GM23338 (cell line): ENCODE data around the gene APBA1. TPM values are rescaled to one million over a fixed set of nuclear protein-coding genes. Genes with fewer than 3 reads are reported as not detected.

ENCODE experiments used
- ATAC-seq: fragments of 200-7000 bp; cut with Tn5 transposase; 3 replicates; pipeline ENCODE4 v1.9.1; 2020
- DNase-seq: peaks from one replicate; pipeline ENCODE4 v3.0.0-alpha.2; 2015; ENCODE audit warnings: low spot score
- H2AFZ ChIP-seq: fragments of 200-600 bp; sonication (generic); 2 replicates; pipeline ENCODE4 v1.8.0; 2016; ENCODE audit warnings: antibody characterized with exemption, mild to moderate bottlenecking, moderate library complexity
- H3F3A ChIP-seq: fragments of 200-600 bp; sonication (generic); replicated peaks from 2 replicates; pipeline ENCODE4 v1.8.0; 2017; ENCODE audit warnings: antibody characterized with exemption, mixed run types, low read depth
- H3K27ac ChIP-seq: fragments of 200-600 bp; sonication (generic); 2 replicates; pipeline ENCODE4 v1.6.1; 2016; ENCODE audit warnings: low read depth
- H3K27me3 ChIP-seq: fragments of 200-600 bp; sonication (generic); 2 replicates; pipeline ENCODE4 v1.8.0; 2016; ENCODE audit warnings: mild to moderate bottlenecking, mixed run types, moderate library complexity; ENCODE audit not compliant: insufficient read depth
- H3K36me3 ChIP-seq: fragments of 200-600 bp; sonication (generic); 2 replicates; pipeline ENCODE4 v1.8.0; 2016; ENCODE audit warnings: mild to moderate bottlenecking; ENCODE audit not compliant: insufficient read depth
- H3K4me1 ChIP-seq: fragments of 200-600 bp; sonication (generic); 2 replicates; pipeline ENCODE4 v1.8.0; 2016; ENCODE audit warnings: mild to moderate bottlenecking, moderate library complexity; ENCODE audit not compliant: insufficient read depth
- H3K4me2 ChIP-seq: fragments of 200-600 bp; sonication (generic); 2 replicates; pipeline ENCODE4 v1.7.1; 2017; ENCODE audit warnings: mixed run types
- H3K4me3 ChIP-seq: fragments of 200-600 bp; sonication (generic); 2 replicates; pipeline ENCODE4 v1.6.1; 2016; ENCODE audit warnings: mixed run types
- H3K79me2 ChIP-seq: fragments of 200-600 bp; sonication (generic); replicated peaks from 2 replicates; pipeline ENCODE4 v1.8.0; 2017; ENCODE audit warnings: mild to moderate bottlenecking; ENCODE audit not compliant: insufficient read depth
- H3K9me2 ChIP-seq: fragments of 200-600 bp; sonication (generic); 2 replicates; pipeline ENCODE4 v1.8.0; 2017; ENCODE audit not compliant: insufficient read depth
- H4K20me1 ChIP-seq: fragments of 200-600 bp; sonication (generic); replicated peaks from 2 replicates; pipeline ENCODE4 v1.8.0; 2017; ENCODE audit warnings: mild to moderate bottlenecking; ENCODE audit not compliant: insufficient read depth
- H3K27ac Mint-ChIP-seq: 2 replicates; pipeline ENCODE4 v1.8.0; 2020; ENCODE audit warnings: inconsistent platforms, mild to moderate bottlenecking, moderate library complexity, mixed read lengths
- H3K27me3 Mint-ChIP-seq: 3 replicates; pipeline ENCODE4 v1.8.0; 2022; ENCODE audit warnings: low read depth, mild to moderate bottlenecking, moderate library complexity, mixed read lengths, inconsistent platforms; ENCODE audit not compliant: insufficient read depth, poor library complexity
- H3K36me3 Mint-ChIP-seq: 3 replicates; pipeline ENCODE4 v1.8.0; 2021; ENCODE audit warnings: low read depth, mild to moderate bottlenecking, inconsistent platforms, moderate library complexity, mixed read lengths
- H3K4me1 Mint-ChIP-seq: 3 replicates; pipeline ENCODE4 v1.8.0; 2020; ENCODE audit warnings: mild to moderate bottlenecking, inconsistent platforms, mixed read lengths
- H3K4me3 Mint-ChIP-seq: 3 replicates; pipeline ENCODE4 v1.8.0; 2021; ENCODE audit warnings: moderate library complexity, mild to moderate bottlenecking, inconsistent platforms, mixed read lengths
- H3K9me3 Mint-ChIP-seq: 3 replicates; pipeline ENCODE4 v1.8.0; 2020; ENCODE audit warnings: moderate library complexity, mild to moderate bottlenecking, inconsistent platforms, mixed read lengths
- CREB1 ChIP-seq: fragments of 250-450 bp; sonication (Bioruptor Pico); IDR thresholded peaks from 2 replicates; pipeline ENCODE4 v1.5.0; 2020; ENCODE audit warnings: low read depth, mild to moderate bottlenecking, moderate library complexity
- CTCF ChIP-seq, 2 experiments: fragments of 200-600 bp in 1 of 2; sonication (generic) in 1 of 2; conservative IDR thresholded peaks; 2 replicates each; pipeline versions ENCODE4 v1.5.1 to v1.6.1; 2016 to 2017; ENCODE audit warnings: antibody characterized with exemption in 2 of 2, low read depth in 2 of 2, mild to moderate bottlenecking in 2 of 2, moderate library complexity in 1 of 2
- ETS1 ChIP-seq: IDR thresholded peaks from 2 replicates; pipeline ENCODE4 v1.6.1; 2016; ENCODE audit warnings: antibody characterized with exemption
- EZH2phosphoT487 ChIP-seq: fragments of 200-600 bp; sonication (generic); IDR thresholded peaks from one replicate; pipeline ENCODE4 v1.8.1; 2018; ENCODE audit warnings: antibody characterized with exemption; ENCODE audit not compliant: unreplicated experiment
- NANOG ChIP-seq: IDR thresholded peaks from 2 replicates; pipeline ENCODE4 v1.6.1; 2016; ENCODE audit warnings: antibody characterized with exemption, borderline replicate concordance
- POLR2AphosphoS5 ChIP-seq: IDR thresholded peaks from 2 replicates; pipeline ENCODE4 v1.6.1; 2016; ENCODE audit warnings: antibody characterized with exemption, low read depth
- REST ChIP-seq: IDR thresholded peaks from one replicate; pipeline ENCODE4 v1.6.1; 2018; ENCODE audit warnings: antibody characterized with exemption; ENCODE audit not compliant: unreplicated experiment
- STAT1 ChIP-seq: IDR thresholded peaks from one replicate; pipeline ENCODE4 v1.6.1; 2016; ENCODE audit warnings: antibody characterized with exemption; ENCODE audit not compliant: unreplicated experiment
- polyA plus RNA-seq: library from polyadenylated mRNA; unstranded; fragments of >200 nt; fragmentation: Nextera tagmentation; extraction: Ambion mirVana; gene quantifications from 2 replicates; pipeline ENCODE4 v1.2.1, GENCODE V29; 2016
- total RNA-seq: library from RNA; depleted of rRNA; stranded (reverse); fragments of >200 nt; shearing (Covaris generic); gene quantifications from 2 replicates; pipeline ENCODE4 v1.2.3, GENCODE V29; 2014

Gene APBA1
- total and polyA plus RNA-seq, 2 experiments from 2014 or later = 0.26 to 1.0 TPM

- Histone ChIP-seq H3K79me2 (no peaks in the 10 kb centered on the region), H3K36me3 (no peaks in the 10 kb centered on the region), H3K27me3 (no peaks in the 10 kb centered on the region), H3K4me3 (no peak overlapping the region), H3K4me2 (no peak overlapping the region), H4K20me1 (no peaks in the 10 kb centered on the region), H3F3A (no peaks in the 10 kb centered on the region), H2AFZ (peak overlapping the region; percentile 43; the same call in 1 of the 2 replicates), H3K27ac (no peak overlapping the region), H3K4me1 (peaks cover 4% of the 10 kb centered on the region; the same call in 1 of the 2 replicates), H3K9me2 (no peaks in the 10 kb centered on the region)
- H3K27ac Mint-ChIP-seq = no peak overlapping the region
- H3K36me3 Mint-ChIP-seq = no peaks in the 10 kb centered on the region
- H3K9me3 Mint-ChIP-seq = no peaks in the 10 kb centered on the region
- H3K4me3 Mint-ChIP-seq = no peak overlapping the region
- ATAC-seq (no peak), DNase-seq (no peak)
- peaks cover 25% of the 10 kb centered on the region; the same call in 2 of the 3 replicates for H3K4me1 Mint-ChIP-seq
- TF ChIP-seq ETS1 (no peak), NANOG (no peak), POLR2AphosphoS5 (no peak), CREB1 (no peak), STAT1 (no peak), REST (no peak)
- no peaks in the 10 kb centered on the region for H3K27me3 Mint-ChIP-seq
These were observed 175.2 kb downstream of the APBA1 start for GRCh38 chr9:69496846-69497450.

GRCh38 chr9:69495296-69495695 lies 176.9 kb downstream of the APBA1 start:
- Histone ChIP-seq H3K79me2 (no peaks in the 10 kb centered on the region), H3K9me2 (no peaks in the 10 kb centered on the region), H4K20me1 (no peaks in the 10 kb centered on the region), H2AFZ (no peak overlapping the region), H3K27me3 (no peaks in the 10 kb centered on the region), H3K4me1 (peaks cover 4% of the 10 kb centered on the region; the same call in 1 of the 2 replicates), H3K36me3 (no peaks in the 10 kb centered on the region), H3F3A (no peaks in the 10 kb centered on the region), H3K4me2 (no peak overlapping the region), H3K4me3 (no peak overlapping the region), H3K27ac (no peak overlapping the region)
- H3K27me3 Mint-ChIP-seq = no peaks in the 10 kb centered on the region
- no peaks in the 10 kb centered on the region for H3K36me3 Mint-ChIP-seq
- H3K4me1 Mint-ChIP-seq = peaks cover 23% of the 10 kb centered on the region; the same call in 2 of the 3 replicates
- H3K9me3 Mint-ChIP-seq = no peaks in the 10 kb centered on the region; the same call in 2 of the 3 replicates
- H3K4me3 Mint-ChIP-seq = no peak overlapping the region
- DNase-seq = no peak
- H3K27ac Mint-ChIP-seq = no peak overlapping the region
- no peak for ATAC-seq
- no peak for TF ChIP-seq CTCF (conservative IDR thresholded peaks at IDR 0.05; ENCODE audit: low read depth in 2 of 2)
- no peak for TF ChIP-seq STAT1
- no peak for TF ChIP-seq ETS1
- no peak for TF ChIP-seq POLR2AphosphoS5
- no peak for TF ChIP-seq NANOG
- TF ChIP-seq EZH2phosphoT487 = no peak
- TF ChIP-seq REST = no peak
